ENCODE results near the gene TKT.

DNA sequence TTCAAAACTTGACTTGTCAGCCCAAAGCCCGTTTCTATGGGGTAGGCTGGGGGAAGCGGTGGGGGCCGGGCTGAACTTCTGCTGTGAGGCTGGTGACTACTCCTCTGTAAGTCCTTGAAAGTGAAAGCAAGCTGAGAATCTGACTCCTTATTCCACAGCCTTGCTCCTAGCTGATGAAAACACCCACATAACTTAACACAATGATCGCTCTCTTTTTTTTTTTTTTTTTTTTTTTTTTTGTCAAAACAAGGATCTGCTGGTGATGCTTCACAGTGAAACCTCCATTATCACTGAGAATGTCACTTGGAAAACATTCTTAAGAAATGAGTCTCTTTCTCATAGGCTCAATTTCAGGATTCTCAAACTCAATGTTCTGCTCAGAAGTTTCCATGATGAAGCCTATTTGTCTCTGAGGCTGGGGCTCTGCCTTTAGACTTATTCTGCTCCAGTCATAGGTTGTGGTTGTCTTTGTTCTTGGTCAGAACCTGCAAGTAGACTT, 31.4 kb upstream of the TKT start:
- no peak for TF ChIP-seq EP300 (IDR thresholded peaks at IDR 0.05; ENCODE audit: low read depth)
- TF ChIP-seq, protein P1, sequence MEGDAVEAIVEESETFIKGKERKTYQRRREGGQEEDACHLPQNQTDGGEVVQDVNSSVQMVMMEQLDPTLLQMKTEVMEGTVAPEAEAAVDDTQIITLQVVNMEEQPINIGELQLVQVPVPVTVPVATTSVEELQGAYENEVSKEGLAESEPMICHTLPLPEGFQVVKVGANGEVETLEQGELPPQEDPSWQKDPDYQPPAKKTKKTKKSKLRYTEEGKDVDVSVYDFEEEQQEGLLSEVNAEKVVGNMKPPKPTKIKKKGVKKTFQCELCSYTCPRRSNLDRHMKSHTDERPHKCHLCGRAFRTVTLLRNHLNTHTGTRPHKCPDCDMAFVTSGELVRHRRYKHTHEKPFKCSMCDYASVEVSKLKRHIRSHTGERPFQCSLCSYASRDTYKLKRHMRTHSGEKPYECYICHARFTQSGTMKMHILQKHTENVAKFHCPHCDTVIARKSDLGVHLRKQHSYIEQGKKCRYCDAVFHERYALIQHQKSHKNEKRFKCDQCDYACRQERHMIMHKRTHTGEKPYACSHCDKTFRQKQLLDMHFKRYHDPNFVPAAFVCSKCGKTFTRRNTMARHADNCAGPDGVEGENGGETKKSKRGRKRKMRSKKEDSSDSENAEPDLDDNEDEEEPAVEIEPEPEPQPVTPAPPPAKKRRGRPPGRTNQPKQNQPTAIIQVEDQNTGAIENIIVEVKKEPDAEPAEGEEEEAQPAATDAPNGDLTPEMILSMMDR (IDR thresholded peaks at IDR 0.05), result no peak
- TF ChIP-seq POLR2A (IDR thresholded peaks at IDR 0.05), result no peak
- TF ChIP-seq POLR2AphosphoS5 (IDR thresholded peaks at IDR 0.05), result no peak

Data from transverse colon (tissue), 4 donors.